A549 (cell line): ENCODE results near the gene MYMK. TPM values are rescaled to one million over a fixed set of nuclear protein-coding genes. Genes with fewer than 3 reads are reported as not detected.

ENCODE experiments used
- ATAC-seq, 2 experiments: fragments of 200-7000 bp in 1 of 2; fragments of >200 bp in 1 of 2; cut with Nextera tagmentation in 1 of 2; cut with Tn5 transposase in 1 of 2; 3 replicates each; pipeline versions ENCODE4 v1.8.0 to v1.9.1; 2018 to 2020; ENCODE audit warnings: mild to moderate bottlenecking in 1 of 2, moderate library complexity in 1 of 2
- CTCF ChIA-PET: fragments of 300-600 bp; sonication (Branson Sonifier 250); formaldehyde crosslinking; extraction: SDS; loops from one replicate; lab custom pipeline; 2021; ENCODE audit warnings: antibody characterized with exemption, inconsistent platforms; lab: Yijun Ruan, JAX
- POLR2A ChIA-PET: fragments of 350-600 bp; formaldehyde crosslinking; extraction: SDS; loops from one replicate; lab custom pipeline; 2021; ENCODE audit warnings: antibody characterized with exemption, inconsistent platforms; lab: Yijun Ruan, JAX
- DNase-seq, 2 experiments: peaks; one replicate each; pipeline versions ENCODE4 v3.0.0 to v3.0.0-alpha.2; 2011 to 2016; ENCODE audit warnings: low read depth in 1 of 2, low spot score in 1 of 2
- FAIRE-seq: peaks from 2 replicates; lab custom pipeline; 2011; peaks lifted over from hg19 to GRCh38; lab: Jason Lieb, UNC
- H3K27ac ChIP-seq, 2 experiments: fragments of >200 bp; sonication (Bioruptor Twin); formaldehyde crosslinking; 3 replicates each; pipeline ENCODE4 v1.5.1; 2016 to 2017
- H3K4me1 ChIP-seq: fragments of >200 bp; sonication (Bioruptor Twin); formaldehyde crosslinking; 3 replicates; pipeline ENCODE4 v1.6.1; 2016
- H3K4me2 ChIP-seq: fragments of >200 bp; sonication (Bioruptor Twin); formaldehyde crosslinking; 3 replicates; pipeline ENCODE4 v1.6.1; 2016
- H3K4me3 ChIP-seq: fragments of >200 bp; sonication (Bioruptor Twin); formaldehyde crosslinking; 3 replicates; pipeline ENCODE4 v1.5.1; 2016
- H3K9me3 ChIP-seq: fragments of >200 bp; sonication (Bioruptor Twin); formaldehyde crosslinking; 3 replicates; pipeline ENCODE4 v1.6.1; 2016
- CBX2 ChIP-seq: fragments of 200-600 bp; sonication (generic); IDR thresholded peaks from 2 replicates; pipeline ENCODE4 v1.6.1; 2016; ENCODE audit warnings: low read depth, mild to moderate bottlenecking, borderline replicate concordance
- CBX8 ChIP-seq: fragments of 200-600 bp; sonication (generic); IDR thresholded peaks from 2 replicates; pipeline ENCODE4 v1.6.1; 2016
- ESRRA ChIP-seq: fragments of 150-350 bp; IDR thresholded peaks from 2 replicates; pipeline ENCODE4 v1.6.1; 2014; ENCODE audit warnings: mild to moderate bottlenecking, low read length, borderline replicate concordance
- FOSL2 ChIP-seq, 2 experiments: fragments of 450-650 bp in 1 of 2; fragments of >200 bp in 1 of 2; sonication (Bioruptor Twin) in 1 of 2; formaldehyde crosslinking; IDR thresholded peaks; 2 replicates each; pipeline versions ENCODE4 v1.5.0 to v1.6.1; 2016 to 2020; ENCODE audit warnings: mild to moderate bottlenecking in 1 of 2, moderate library complexity in 1 of 2
- FOXS1 ChIP-seq: fragments of 250-450 bp; sonication (Bioruptor Pico); IDR thresholded peaks from 2 replicates; pipeline ENCODE4 v1.5.0; 2020; ENCODE audit warnings: mild to moderate bottlenecking, moderate library complexity
- GATA3 ChIP-seq: IDR thresholded peaks from 2 replicates; pipeline ENCODE4 v1.6.1; 2012; ENCODE audit warnings: borderline replicate concordance
- HOXB13 ChIP-seq: fragments of 250-450 bp; sonication (Bioruptor Pico); IDR thresholded peaks from 2 replicates; pipeline ENCODE4 v1.5.0; 2020; ENCODE audit warnings: low read depth, mild to moderate bottlenecking, moderate library complexity
- HOXB5 ChIP-seq: fragments of 250-450 bp; sonication (Bioruptor Pico); IDR thresholded peaks from 2 replicates; pipeline ENCODE4 v1.5.0; 2020; ENCODE audit warnings: mild to moderate bottlenecking, moderate library complexity
- JUN ChIP-seq, 2 experiments: fragments of >200 bp; sonication (Bioruptor Twin); formaldehyde crosslinking; IDR thresholded peaks; 2 replicates in 1 of 2; 3 replicates in 1 of 2; pipeline ENCODE4 v1.6.1; 2016 to 2017
- MAFK ChIP-seq: fragments of 450-650 bp; IDR thresholded peaks from 2 replicates; pipeline ENCODE4 v1.6.1; 2014; ENCODE audit not compliant: partially characterized antibody
- MAZ ChIP-seq: fragments of 150-350 bp; IDR thresholded peaks from 2 replicates; pipeline ENCODE4 v1.6.1; 2014; ENCODE audit warnings: antibody characterized with exemption, low read depth, low read length, borderline replicate concordance
- NFE2L2 ChIP-seq: fragments of 150-350 bp; conservative IDR thresholded peaks from 2 replicates; pipeline ENCODE4 v1.6.1; 2014; ENCODE audit warnings: low read length
- PHF8 ChIP-seq: fragments of 200-600 bp; sonication (generic); IDR thresholded peaks from 2 replicates; pipeline ENCODE4 v1.6.1; 2016; ENCODE audit warnings: low read depth, mild to moderate bottlenecking, antibody characterized with exemption, moderate library complexity, borderline replicate concordance
- REST ChIP-seq: fragments of 200-600 bp; sonication (generic); IDR thresholded peaks from 2 replicates; pipeline ENCODE4 v1.6.1; 2016; ENCODE audit warnings: antibody characterized with exemption, mild to moderate bottlenecking, moderate library complexity
- RFX5 ChIP-seq: fragments of 450-650 bp; IDR thresholded peaks from 2 replicates; pipeline ENCODE4 v1.7.1; 2014; ENCODE audit warnings: antibody characterized with exemption, mild to moderate bottlenecking, moderate library complexity
- RNF2 ChIP-seq: fragments of 200-600 bp; sonication (generic); IDR thresholded peaks from 2 replicates; pipeline ENCODE4 v1.6.1; 2016; ENCODE audit warnings: low read depth, mild to moderate bottlenecking, antibody characterized with exemption, moderate library complexity, borderline replicate concordance
- TP53 ChIP-seq: fragments of 250-450 bp; sonication (Bioruptor Pico); IDR thresholded peaks from 2 replicates; pipeline ENCODE4 v1.5.0; 2021; ENCODE audit warnings: mild to moderate bottlenecking, moderate library complexity
- USF2 ChIP-seq: fragments of 450-650 bp; IDR thresholded peaks from 2 replicates; pipeline ENCODE4 v1.6.1; 2014; ENCODE audit warnings: antibody characterized with exemption
- ZC3H11A ChIP-seq: fragments of 450-650 bp; IDR thresholded peaks from 2 replicates; pipeline ENCODE4 v1.6.1; 2014; ENCODE audit warnings: antibody characterized with exemption, mild to moderate bottlenecking
- ZSCAN20 ChIP-seq: fragments of 250-450 bp; sonication (Bioruptor Pico); IDR thresholded peaks from 2 replicates; pipeline ENCODE4 v1.8.0; 2022; ENCODE audit warnings: mild to moderate bottlenecking, moderate library complexity
- WGBS: methylation state at CpG from one replicate; pipeline ENCODE4 v1.1.6; 2017; ENCODE audit errors: missing lambda C conversion rate; 5-methylcytosine and 5-hydroxymethylcytosine counted together
- polyA plus RNA-seq, 4 experiments: library from polyadenylated mRNA; depleted of rRNA in 3 of 4; stranded (reverse); fragments of >200 nt; fragmentation: RNase III in 1 of 4; extraction: RNeasy Plus Mini Kit Qiagen cat#74134 plus additional on column Dnase treatment in 1 of 4; gene quantifications; 2 replicates in 3 of 4; 3 replicates in 1 of 4; pipeline ENCODE4 v1.2.3, GENCODE V29; 2011 to 2017

MYMK gene
- polyA plus RNA-seq, 2 of the 4 experiments (the other 2 are of a cell fraction): not detected

- POLR2A ChIA-PET: no interaction called here
- TF ChIP-seq USF2 (no peak), RFX5 (no peak)
- no peak for DNase-seq
- no peak overlapping the region for H3K4me3 ChIP-seq
- H3K27ac ChIP-seq: no peak overlapping the region
- ATAC-seq: no peak
- FAIRE-seq: no peak
- CTCF ChIA-PET: interaction anchor here (1.8 kb wide), 1 partner anchor 25 kb away, joined by 4 read pairs; no protein-coding TSS in a partner anchor
- no peaks in the 10 kb centered on the region for H3K9me3 ChIP-seq
- H3K4me1 ChIP-seq: peaks cover 3% of the 10 kb centered on the region; the same call in 1 of the 3 replicates
- WGBS: 62% methylated on average over 8 of the region's 8 CpGs
- no peak overlapping the region for H3K4me2 ChIP-seq
Observed at GRCh38 chr9:133554729-133555128, 30.0 kb upstream of the MYMK start.

GRCh38 chr9:133553973-133554713, 29.4 kb upstream of the MYMK start:
- FAIRE-seq: no peak
- Histone ChIP-seq H3K27ac (no peak overlapping the region), H3K4me3 (no peak overlapping the region), H3K9me3 (no peaks in the 10 kb centered on the region), H3K4me2 (no peak overlapping the region), H3K4me1 (peaks cover 3% of the 10 kb centered on the region; the same call in 1 of the 3 replicates)
- no peak for TF ChIP-seq CBX2
- no peak for TF ChIP-seq HOXB5
- no peak for TF ChIP-seq PHF8
- no peak for TF ChIP-seq ZSCAN20 (CRISPR knock-in tag)
- TF ChIP-seq RNF2: no peak
- no peak for TF ChIP-seq REST
- no peak for TF ChIP-seq HOXB13 (CRISPR knock-in tag)
- no peak for TF ChIP-seq FOSL2 (IDR thresholded peaks at IDR 0.05)
- TF ChIP-seq FOSL2 (CRISPR knock-in tag; IDR thresholded peaks at IDR 0.05): no peak
- TF ChIP-seq TP53 (CRISPR knock-in tag): no peak
- no peak for TF ChIP-seq FOXS1 (CRISPR knock-in tag)
- TF ChIP-seq GATA3: no peak
- no peak for TF ChIP-seq MAFK
- no peak for TF ChIP-seq CBX8
- TF ChIP-seq ESRRA: no peak
- TF ChIP-seq MAZ: no peak
- no peak for TF ChIP-seq NFE2L2
- no peak for TF ChIP-seq ZC3H11A
- TF ChIP-seq USF2: no peak
- no peak for TF ChIP-seq JUN (IDR thresholded peaks at IDR 0.05)
- 72% methylated on average over 18 of the region's 31 CpGs for WGBS
- ChIA-PET POLR2A (no interaction called here), CTCF (interaction anchor here (1.8 kb wide), 1 partner anchor 25 kb away, joined by 4 read pairs; no protein-coding TSS in a partner anchor)
- no peak for ATAC-seq
- DNase-seq: no peak
